ENCODE results near the gene SEMA4G. TPM values are rescaled to one million over a fixed set of nuclear protein-coding genes. Genes with fewer than 3 reads are reported as not detected.

Gene SEMA4G
- total and polyA plus RNA-seq, 2 of the 8 experiments (the other 6 are each of a cell fraction or from before 2014, with no cell fraction given): 7.1 to 18.2 TPM

DNA sequence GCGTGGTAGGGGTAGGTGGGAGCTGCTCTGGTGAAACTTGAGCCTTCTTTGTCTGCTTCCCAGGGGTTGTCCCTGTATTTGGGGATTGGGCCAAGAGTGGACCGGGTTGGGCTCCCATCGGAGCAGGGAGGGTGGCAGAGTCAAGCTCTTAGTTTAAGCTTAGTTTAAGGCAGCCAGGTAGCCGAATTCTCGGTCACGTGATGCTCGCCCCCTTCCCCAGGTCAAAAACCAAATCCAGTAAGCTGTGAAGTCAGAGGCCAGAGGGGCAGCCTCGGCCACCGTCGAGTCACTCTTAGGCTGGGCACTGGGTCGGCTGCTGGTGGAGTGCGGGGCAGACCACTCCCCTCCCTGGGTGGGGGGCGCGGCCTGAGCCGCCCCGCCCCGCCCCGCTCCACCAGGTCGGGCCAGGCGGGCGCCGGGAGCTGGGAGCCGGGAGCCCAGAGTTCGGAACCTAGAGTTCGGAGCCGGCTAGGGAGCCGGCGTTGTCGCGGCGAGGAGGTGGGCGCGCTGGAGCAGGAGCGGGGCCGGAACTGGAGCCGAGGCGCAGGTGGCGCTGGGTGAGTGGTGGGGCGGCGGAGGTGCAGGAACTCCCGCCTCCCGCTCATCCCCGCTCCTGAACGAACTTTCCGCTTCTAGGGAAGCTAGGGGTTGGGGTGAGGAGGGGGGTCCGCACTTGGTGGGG is 27.5 kb downstream of the SEMA4G start (continued):
- TF ChIP-seq, protein P1, sequence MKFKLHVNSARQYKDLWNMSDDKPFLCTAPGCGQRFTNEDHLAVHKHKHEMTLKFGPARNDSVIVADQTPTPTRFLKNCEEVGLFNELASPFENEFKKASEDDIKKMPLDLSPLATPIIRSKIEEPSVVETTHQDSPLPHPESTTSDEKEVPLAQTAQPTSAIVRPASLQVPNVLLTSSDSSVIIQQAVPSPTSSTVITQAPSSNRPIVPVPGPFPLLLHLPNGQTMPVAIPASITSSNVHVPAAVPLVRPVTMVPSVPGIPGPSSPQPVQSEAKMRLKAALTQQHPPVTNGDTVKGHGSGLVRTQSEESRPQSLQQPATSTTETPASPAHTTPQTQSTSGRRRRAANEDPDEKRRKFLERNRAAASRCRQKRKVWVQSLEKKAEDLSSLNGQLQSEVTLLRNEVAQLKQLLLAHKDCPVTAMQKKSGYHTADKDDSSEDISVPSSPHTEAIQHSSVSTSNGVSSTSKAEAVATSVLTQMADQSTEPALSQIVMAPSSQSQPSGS (IDR thresholded peaks at IDR 0.05; ENCODE audit: low read length): no peak
- TF ChIP-seq SIN3A (conservative IDR thresholded peaks at IDR 0.05 in 1 of 2, IDR thresholded peaks at IDR 0.05 in 1 of 2; ENCODE audit: low read depth in 1 of 2, low read length in 2 of 2) (no peak), POU5F1 (IDR thresholded peaks at IDR 0.05; ENCODE audit: low read depth, low read length) (no peak), CBX5 (IDR thresholded peaks at IDR 0.05; ENCODE audit: low read depth, low read length) (no peak), BCL11A (IDR thresholded peaks at IDR 0.05; ENCODE audit: low read depth in 2 of 2, low read length in 2 of 2) (no peak), HDAC2 (IDR thresholded peaks at IDR 0.05; ENCODE audit: borderline replicate concordance in 1 of 2, low read depth in 2 of 2, low read length in 2 of 2) (no peak; a peak in 1 of 4 replicates), ZNF274 (IDR thresholded peaks at IDR 0.05; ENCODE audit: borderline replicate concordance, extremely low read depth, low read length) (no peak), FOSL1 (IDR thresholded peaks at IDR 0.05; ENCODE audit: insufficient read depth, low read depth, low read length) (no peak), MAFK (IDR thresholded peaks at IDR 0.05; ENCODE audit: low read depth, low read length) (no peak), SP4 (IDR thresholded peaks at IDR 0.05; ENCODE audit: low read length) (no peak; the same call in 1 of the 2 replicates), SRF (IDR thresholded peaks at IDR 0.05; ENCODE audit: low read depth, low read length) (no peak), TAF7 (optimal IDR thresholded peaks at IDR 0.05; ENCODE audit: borderline replicate concordance, low read depth, low read length) (no peak), EP300 (IDR thresholded peaks at IDR 0.05; ENCODE audit: borderline replicate concordance in 1 of 2, low read depth in 2 of 2, low read length in 2 of 2) (no peak), BACH1 (IDR thresholded peaks at IDR 0.05; ENCODE audit: low read length) (no peak), RNF2 (IDR thresholded peaks at IDR 0.05; ENCODE audit: borderline replicate concordance, low read depth, low read length, missing control alignments, poor library complexity, severe bottlenecking) (no peak), CHD2 (IDR thresholded peaks at IDR 0.05; ENCODE audit: low read length) (no peak), NRF1 (IDR thresholded peaks at IDR 0.05; ENCODE audit: low read depth, low read length) (no peak), YY1 (IDR thresholded peaks at IDR 0.05; ENCODE audit: low read depth, low read length) (no peak), TCF12 (IDR thresholded peaks at IDR 0.05; ENCODE audit: low read depth, low read length) (no peak)
- TF ChIP-seq, protein P2, sequence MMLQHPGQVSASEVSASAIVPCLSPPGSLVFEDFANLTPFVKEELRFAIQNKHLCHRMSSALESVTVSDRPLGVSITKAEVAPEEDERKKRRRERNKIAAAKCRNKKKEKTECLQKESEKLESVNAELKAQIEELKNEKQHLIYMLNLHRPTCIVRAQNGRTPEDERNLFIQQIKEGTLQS (IDR thresholded peaks at IDR 0.05; ENCODE audit: insufficient read depth, low read depth, low read length): peak; percentile 51
- TF ChIP-seq, protein P3, sequence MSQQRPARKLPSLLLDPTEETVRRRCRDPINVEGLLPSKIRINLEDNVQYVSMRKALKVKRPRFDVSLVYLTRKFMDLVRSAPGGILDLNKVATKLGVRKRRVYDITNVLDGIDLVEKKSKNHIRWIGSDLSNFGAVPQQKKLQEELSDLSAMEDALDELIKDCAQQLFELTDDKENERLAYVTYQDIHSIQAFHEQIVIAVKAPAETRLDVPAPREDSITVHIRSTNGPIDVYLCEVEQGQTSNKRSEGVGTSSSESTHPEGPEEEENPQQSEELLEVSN (IDR thresholded peaks at IDR 0.05): no peak

Data from H1 (cell line).